Stimulated activated CD8-positive, alpha-beta memory T cell treated with anti-CD3 and anti-CD28 coated beads, Interleukin-7, amount 100 ng/mL, for 4 hours (primary cell): Measurements from ENCODE around the gene GABRR1.
"Not testable (repeated sequence)": the region's sequence is repeated elsewhere in the genome, so short reads cannot be mapped to it uniquely, and the experiment has no call there.

ENCODE experiments used
- DNase-seq, 2 donors: peaks; one replicate each; pipeline ENCODE4 v3.0.0-alpha.2; 2020; ENCODE audit warnings: low read depth in 2 of 2

GABRR1 gene

DNA sequence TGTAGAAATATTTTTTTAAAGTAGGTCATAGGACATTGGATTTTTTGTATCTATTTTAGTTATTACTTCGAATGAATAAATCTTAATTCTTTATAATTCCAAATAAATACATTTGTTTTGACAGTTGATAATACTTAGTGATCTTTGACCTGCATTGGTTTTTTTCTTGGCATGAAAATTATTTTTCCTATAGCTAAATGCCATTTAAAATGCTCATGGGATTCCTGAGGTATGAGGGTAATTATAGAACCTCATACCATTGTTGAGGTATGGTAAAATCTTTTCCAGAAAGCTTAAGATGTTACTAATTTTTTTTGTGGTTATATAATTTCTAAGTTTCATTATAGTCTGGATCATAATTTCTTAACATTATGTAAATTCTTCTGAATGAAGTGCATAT, 63.0 kb downstream of the GABRR1 start:
- no peak for DNase-seq

DNA sequence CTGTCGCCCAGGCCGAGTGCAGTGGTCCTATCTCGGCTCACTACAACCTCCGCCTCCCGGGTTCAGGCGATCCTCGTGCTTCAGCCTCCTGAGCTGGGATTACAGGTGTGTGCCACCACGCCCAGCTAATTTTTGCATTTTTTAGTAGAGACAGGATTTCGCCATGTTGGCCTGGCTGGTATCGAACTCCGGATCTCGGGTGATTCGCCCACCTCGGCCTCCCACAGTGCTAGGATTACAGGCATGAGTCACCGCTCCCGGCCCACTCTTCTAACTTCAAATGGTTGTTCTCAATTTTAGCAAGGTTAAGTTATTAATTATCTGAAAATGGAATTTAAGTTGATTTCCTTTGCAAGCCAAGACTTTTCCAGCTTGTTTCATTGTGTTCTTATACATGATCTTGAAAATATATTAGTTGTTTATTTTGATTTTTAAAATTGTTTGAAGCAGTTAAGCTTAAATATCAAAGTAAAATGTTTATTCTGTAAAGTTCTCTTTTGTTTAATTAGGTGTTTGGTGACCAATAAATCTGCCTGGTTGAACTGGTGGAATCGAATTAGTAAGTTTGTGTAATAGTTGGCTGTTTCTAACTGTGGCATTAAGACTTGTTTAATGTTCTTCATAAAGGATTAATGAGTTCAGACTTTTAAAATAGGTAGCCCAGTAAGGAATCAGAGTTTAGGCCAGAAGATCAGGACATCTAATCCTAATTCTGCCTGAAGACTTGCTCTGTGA, 69.0 kb downstream of the GABRR1 start:
- peak; percentile 18 to 21 for DNase-seq

DNA sequence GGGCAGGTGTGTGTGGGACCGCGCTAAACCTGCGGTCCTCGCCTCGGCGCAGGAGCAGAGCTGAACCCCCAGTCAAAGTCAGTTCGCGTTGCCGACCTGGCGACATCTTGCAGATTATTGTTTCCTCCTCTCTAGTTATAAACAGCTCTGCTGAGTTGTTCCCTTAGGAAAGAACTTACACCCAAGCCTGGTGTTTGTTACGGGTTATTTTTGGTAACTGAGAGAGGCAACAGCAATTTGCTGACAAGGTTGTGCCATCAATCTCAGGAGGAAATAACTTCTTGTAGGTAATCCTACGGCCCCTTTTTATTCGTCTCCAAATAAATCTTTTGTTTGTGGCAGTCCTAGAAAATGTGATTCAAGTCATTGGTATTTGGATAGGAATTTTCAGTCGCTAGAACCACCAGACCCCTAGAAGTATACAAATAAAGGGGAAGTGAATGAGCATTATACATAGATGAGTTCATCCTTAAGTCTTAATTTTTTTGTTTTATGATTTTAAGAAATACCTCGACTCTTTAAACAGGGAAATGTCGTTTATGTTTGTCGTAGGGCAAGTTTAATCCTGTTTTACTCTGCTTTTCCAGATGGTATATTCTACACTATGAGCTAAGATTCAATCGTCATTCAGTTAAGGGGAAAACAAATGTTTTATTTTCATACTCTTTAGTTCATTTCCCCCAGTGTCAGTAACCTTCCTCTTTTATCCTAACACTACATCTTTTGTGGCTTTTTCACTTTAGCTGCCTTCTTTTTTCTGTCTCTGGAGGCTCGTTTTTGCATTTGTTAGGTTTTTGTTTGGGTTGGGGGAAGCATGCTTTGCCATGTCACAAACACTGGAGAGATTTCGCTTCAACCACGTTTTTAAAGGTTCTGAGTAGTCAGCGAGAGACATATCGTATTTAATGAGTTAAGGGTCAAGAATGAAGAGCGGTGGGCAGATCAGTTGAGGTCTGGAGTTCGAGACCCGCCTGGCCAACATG, 70.1 kb downstream of the GABRR1 start:
- DNase-seq: no peak

DNA sequence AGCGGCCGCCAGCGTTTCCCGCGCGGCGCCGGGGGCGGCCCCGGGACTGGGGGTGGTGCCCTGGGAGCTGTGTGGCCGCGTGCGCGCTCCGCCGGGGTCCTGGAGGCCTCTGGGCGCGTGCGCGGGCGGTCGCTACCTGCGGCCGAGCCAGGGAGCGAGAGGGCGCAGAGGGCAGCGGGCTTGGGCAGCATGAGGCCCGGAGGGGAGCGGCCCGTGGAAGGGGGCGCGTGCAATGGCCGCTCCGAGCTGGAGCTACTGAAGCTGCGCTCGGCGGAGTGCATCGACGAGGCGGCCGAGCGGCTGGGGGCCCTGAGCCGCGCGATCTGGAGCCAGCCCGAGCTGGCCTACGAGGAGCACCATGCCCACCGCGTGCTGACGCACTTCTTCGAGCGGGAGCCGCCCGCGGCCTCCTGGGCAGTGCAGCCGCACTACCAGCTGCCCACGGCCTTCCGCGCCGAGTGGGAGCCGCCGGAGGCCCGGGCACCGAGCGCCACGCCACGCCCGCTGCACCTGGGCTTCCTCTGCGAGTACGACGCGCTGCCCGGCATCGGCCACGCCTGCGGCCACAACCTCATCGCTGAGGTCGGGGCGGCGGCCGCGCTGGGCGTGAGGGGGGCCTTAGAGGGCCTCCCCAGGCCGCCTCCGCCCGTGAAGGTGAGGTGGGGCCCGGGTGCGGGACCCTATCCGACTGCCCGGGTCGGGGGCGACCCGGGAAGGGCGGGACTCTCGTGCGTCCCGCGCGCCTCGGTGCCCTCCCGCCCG, 71.0 kb downstream of the GABRR1 start, which contains the start of gene PM20D2:
PM20D2 (plus strand) TSS at position 100 of the 762 bp plus-strand sequence; CDS start at position 190, 90 bp downstream.
- DNase-seq: peak; percentile 26 to 68

DNA sequence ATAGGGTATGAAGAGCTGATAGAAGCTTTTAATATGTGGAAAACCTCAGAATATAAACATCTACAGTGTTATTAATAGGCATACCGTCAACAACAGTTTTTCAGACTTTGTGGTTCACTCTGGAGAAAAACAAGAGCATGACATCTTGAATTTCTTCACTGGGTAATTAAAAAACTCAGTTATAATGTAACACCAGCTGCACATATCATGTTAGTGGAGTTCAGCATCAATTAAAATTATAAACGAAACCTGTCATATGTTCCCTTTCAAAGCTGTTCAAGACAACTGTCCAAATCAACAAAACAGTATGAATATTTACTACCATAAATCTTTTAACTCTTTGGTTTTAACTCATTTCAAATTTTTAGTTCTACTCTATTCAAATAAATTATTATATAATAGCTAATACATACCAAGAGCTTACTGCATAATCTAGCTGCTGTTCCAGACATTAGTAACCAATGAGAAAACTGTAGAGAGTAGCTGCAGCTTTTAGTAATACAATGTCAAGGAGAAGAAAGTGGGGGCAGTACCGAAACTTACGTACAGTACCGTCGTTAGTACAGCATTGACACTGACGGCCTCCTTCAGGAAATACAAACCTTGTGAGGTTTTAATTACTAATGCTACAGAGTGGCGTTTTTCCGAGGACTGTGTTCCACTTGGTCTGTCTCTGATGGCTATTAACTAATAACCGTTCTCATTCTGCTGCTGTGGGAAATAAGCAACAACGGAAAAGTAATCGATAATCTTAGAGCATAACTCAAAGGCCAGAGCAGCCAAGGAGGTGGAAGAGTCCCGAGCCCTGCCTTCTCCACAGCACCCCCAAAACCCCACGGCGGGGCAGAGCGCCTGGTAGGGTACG, 71.8 kb downstream of the GABRR1 start:
- DNase-seq: peak in 1 of 2 donors; percentile 8

DNA sequence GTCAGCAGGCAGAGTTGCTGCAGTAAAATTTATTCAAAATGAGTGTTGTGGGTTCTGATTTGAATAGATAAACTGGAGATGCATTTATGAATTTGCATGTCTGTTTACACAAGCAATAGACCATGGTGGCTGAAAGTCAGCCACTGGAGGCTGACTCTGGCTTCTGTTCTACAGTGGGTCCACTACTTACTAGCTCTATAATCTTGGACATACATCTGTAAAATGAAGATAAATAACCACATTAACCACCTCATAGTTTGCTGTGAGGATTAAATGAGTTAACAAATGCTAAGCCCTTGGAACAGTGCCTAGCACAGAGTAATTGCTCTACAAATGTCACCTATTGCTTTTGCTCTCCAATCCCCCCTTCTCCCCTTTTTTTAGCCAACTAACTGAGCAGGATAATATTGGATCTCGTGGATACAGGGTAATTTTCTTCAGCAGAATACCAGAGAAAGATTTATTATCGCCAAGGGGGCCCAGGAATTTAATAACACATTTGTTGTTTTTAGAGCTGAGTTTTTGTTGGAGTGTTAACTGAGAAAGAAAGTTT, 72.7 kb downstream of the GABRR1 start:
- DNase-seq: no peak

DNA sequence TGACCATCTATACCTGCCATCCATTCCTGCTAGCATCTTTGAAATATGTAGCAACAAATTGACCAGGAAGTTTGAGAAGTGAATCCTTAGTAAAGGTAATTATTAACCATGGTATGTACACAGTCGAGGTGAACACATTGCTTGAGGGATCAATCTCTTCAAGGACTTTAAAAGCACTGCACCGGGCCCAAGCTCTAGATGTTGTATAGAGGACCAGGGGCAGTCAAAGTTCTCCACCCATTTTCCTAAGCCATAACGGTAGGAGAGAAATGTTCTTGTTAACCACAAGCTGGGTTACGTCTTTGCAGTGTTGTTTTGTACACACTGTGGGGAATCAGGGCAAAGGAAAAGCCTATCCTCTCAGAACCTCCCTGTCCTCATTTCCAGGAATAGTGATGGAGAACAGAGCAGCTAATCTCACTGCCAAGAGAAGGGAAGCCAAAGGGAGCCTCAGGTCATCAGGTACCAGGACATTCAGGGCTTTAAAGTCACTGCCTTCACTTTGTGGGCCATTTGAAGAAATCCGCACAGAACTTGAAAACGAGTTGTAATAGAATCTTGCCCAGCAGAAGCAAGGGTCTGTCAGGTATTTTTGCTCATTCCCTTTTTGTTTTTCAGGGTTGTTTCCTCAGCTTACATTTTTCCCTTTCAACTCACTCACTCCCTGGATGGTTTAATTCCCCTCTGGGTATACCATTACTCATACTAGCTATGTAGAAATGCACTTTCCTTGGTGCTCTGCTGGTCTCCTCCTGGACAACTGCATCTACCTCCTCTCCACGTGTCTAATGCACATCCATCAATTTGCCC, 76.6 kb downstream of the GABRR1 start:
- DNase-seq: no peak

DNA sequence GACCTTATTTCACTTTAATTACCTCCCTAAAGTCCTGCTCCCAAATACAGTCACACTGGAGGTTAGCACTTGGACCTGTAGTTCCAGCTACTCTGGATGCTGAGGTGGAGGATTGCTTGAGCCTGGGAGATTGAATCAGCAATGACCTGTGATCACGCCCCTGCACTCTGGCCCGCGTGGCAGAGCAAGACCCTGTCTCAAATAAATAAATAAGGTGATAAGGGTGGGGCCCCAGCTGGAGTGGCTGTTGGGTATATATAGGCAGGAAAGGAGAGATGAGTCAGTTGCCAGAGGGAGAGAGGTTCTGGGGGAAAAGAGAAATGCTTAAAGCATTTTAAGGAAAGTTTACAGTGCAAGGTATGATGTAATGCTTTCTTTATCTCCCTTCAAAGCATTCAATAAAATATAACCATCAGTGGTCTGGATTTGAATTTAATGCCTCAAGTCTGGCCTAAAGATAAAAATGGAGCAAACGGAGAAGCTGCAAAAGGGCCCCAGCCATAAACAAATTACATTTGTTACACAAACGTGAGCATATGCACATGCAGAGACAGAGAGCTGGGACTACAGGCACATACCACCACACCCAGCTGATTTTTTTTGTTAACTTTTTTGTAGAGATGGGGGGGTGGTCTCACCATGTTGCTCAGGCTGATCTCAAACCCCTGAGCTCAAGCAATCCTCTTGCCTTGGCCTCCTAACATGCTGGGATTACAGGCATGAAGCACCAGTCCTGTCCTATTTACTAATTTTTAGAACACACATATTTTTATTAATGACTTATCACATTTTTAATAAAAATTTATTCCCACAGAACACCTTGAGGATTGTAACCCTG, 77.4 kb downstream of the GABRR1 start:
- no peak for DNase-seq

DNA sequence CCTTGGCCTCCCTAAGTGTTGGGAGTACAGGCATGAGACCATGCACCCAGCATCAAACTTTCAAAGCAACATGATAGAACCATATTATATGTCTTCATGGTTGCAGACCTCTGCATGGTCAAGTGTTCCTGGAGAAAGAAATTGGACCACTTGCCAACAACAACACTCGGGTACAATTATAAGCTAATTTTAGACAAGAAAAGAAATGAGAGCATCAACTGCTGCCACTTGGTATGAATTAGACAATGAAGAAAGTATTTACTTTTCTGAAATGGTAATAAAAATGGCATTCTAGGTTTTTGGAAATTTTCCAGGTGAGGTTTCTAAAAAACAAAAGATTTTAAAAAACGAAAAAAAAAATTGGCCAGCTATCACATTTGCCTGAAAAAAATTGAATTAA, 79.0 kb downstream of the GABRR1 start:
- no peak for DNase-seq

DNA sequence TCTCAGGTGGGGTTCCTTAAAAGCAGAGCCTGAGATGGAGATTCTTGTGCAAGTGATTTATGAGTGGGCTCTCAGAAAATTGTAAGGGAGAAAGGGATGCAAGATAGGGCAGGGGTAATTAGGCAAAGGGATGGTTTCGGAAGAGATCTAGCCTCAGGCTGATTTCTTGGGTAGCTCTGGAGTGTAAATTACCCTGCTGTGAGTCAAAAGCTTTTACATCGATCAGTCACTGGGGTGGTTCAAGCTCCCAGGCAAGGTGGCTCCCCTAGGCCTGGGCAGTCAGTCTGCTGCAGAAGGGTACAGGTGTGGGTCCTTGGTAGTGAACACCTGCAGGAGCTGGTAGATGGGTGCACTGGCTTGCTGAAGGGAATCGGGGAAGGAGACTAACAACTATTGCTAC, 82.4 kb downstream of the GABRR1 start:
- DNase-seq: no peak

DNA sequence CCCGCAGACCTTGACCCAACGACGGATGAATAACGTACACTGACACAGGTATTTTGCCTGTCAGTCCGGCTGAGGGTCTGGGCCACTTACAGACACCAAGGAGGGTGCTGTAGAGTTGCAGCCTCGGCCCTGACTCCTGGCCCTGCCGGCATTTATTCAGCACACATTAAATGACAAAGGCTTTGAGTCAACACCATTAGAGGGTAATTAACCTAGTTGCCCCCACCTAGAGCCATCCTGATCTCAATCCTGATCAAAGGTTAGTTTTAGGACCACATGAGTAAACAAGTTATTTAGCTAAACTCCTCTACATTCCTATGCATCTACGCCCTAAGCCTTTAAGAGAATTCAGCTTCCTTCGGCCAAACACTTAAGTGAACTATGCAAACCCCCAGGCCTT, 83.2 kb downstream of the GABRR1 start:
- no peak for DNase-seq

DNA sequence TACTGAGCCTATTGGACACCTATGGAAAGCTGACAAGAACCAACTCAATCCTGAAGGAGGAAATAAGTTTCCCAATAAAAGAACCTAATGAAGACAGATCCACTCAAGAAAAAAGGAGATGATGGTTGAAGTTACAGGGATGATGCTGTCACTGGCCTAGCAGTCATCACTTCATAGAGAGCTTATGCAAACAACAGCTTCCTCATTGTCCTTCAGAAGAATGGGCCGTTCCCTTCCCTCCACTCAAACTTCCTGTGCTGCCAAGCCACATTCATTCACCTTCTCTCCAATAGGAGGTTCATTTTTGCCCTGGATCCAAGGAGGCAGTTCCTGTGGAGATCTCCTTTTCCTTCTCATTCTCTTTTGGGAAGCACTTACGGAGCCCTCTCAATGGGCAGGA, 85.1 kb downstream of the GABRR1 start:
- DNase-seq: no peak

DNA sequence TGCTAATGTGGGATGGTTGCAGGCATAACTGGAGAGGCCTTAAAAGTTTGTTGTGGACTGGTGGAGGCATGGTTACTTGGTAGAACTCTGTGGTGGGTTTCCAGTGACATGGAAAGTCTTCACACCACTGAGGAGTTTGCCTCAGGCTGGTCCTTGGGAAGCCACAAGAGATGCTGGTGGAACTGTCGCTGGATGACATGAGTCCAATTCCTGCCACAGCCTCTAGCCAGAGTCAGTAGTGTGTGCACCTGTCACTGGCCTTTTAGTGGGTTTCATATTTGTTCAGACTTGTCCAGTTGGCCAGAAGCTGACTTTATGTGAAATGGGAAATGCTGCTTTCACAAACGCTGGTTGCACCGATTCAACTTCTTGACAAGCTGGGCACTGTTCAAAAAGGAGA, 85.6 kb downstream of the GABRR1 start:
- DNase-seq: no peak

DNA sequence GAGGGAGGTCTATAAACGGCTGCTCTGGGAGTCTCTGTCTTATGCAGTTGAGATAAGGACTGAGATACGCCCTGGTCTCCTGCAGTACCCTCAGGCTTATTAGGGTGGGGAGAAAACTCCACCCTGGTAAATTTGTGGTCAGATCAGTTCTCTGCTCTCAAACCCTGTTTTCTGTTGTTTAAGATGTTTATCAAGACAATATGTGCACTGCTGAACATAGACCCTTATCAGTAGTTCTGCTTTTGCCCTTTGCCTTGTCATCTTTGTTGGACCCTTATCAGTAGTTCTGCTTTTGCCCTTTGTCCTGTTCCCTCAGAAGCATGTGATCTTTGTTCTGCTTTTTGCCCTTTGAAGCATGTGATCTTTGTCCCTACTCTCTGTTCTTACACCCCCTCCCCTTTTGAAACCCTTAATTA, 88.9 kb downstream of the GABRR1 start:
- DNase-seq: not testable (repeated sequence)
